Measurements from ENCODE around the gene REV3L.
"Not testable (repeated sequence)": the region's sequence is repeated elsewhere in the genome, so short reads cannot be mapped to it uniquely, and the experiment has no call there.

REV3L gene

DNA sequence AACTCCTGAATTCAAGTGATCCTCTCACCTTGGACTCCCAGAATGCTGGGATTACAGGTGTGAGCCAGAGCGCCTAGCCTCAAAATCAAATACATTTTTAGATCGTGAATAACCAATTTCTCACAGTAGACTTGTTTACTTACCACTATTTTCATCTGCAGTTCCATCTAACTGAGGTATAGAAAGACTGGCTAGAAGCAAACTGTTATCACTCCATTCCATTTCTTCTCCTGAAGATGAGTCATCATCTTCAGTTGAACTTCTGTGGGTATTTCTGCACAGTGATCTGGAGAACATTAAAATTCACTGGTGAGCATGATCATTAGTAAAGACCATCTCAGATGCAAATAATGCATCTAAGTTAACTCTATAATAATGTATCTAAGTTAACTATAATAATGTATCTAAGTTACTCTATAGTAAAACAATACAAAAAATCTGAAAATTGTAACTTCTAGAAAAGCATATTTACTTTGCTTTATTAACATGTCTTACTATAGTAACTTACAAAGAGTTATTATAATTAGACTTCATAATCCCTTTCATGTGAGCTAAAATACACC, 105.4 kb downstream of the REV3L start:
- no peak for DNase-seq (ENCODE audit: low read depth)

- DNase-seq (ENCODE audit: low read depth): no peak
Observed at GRCh38 chr6:111367393-111368088, 115.5 kb downstream of the REV3L start.

DNA sequence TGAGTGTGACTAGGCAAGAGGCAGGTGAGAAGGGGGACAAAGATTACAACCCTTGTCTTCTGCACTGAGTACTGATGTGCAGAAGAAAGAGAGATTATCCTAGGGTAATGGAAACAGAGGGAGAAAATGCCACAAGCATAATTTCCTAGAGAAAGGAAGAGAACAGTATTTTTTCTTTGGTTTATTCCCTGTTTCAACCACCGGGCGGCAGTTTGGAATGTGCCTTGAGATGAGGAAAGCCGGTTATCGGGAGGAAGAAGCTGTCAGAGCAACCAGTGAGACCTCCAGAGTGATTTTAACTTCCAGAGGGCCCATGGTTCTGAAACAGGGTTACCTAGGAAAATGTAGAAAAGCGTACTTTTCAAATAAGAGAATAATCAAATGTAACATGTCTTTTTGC, 121.4 kb downstream of the REV3L start:
- DNase-seq (ENCODE audit: low read depth): no peak

GRCh38 chr6:111358454-111358853, 124.6 kb downstream of the REV3L start:
- DNase-seq (ENCODE audit: low read depth): no peak

GRCh38 chr6:111357705-111358104, 125.3 kb downstream of the REV3L start:
- no peak for DNase-seq (ENCODE audit: low read depth)

GRCh38 chr6:111356551-111356950, 126.5 kb downstream of the REV3L start:
- DNase-seq (ENCODE audit: low read depth): no peak

- no peak for DNase-seq (ENCODE audit: low read depth)
Observed at GRCh38 chr6:111354758-111355555, 128.1 kb downstream of the REV3L start.

DNA sequence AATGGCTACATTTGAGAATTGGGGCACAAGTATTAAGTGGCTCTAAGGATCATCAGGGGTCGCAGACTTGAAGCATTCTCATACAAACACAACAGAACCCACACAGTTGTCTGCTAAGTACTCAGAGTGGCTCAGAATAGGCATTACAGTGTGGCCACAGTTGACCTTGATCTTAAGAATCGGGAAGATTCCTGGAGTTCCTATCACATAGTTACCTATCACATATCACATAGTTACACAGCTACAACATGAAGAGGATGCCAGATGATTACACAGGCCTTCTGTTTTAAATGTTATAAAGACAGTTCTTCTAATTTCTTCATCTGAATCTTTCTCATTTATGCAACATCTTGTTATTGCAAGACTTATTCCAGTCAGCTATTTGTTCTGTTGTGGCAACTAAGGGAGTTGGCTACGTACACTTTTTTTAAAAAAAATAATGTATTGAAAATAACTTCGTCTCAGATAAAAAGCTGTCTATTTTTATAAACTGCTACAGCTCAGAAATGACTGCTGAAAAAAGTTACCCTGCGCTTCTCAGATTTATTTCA, 129.0 kb downstream of the REV3L start:
- no peak for DNase-seq (ENCODE audit: low read depth)

DNA sequence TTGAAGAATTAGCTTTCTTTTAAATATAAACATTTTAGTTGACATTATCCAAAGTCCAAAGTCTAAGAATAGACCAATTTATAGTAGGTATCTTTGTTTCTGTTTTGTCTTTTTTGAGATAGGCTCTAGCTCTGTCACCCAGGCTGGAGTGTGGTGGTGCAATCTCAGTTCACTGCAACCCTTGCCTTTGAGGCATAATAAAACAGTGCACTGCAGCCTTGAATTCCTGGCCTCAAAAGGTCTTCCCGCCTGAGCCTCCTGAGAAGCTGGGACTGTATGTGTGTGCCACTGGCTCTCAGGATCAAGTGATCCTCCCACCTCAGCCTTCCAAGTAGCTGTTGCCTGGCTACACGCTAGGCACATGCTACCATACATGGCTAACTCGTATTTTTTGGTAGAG, 135.4 kb downstream of the REV3L start:
- no peak for DNase-seq (ENCODE audit: low read depth)

DNA sequence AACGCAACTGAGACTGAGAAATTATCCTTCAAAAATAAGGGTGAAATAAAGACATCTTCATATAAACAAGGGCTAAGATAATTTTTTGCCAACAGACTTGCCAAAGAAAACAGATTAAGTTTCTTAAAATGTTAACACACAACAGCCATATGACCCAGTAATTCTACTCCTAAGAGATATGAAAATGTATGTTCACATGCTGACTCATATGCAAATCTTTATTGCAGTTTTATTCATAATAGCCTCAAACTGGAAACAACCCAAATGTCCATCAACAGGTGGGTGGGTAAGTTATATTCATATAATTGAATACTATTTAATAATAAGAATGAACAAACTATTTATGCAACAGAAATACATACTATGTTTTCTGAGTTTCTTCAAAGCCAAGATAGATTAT, 140.1 kb downstream of the REV3L start:
- no peak for DNase-seq (ENCODE audit: low read depth)

GRCh38 chr6:111339294-111339693, 143.7 kb downstream of the REV3L start:
- no peak for DNase-seq (ENCODE audit: low read depth)

GRCh38 chr6:111338843-111339242, 144.2 kb downstream of the REV3L start:
- DNase-seq (ENCODE audit: low read depth): no peak

DNA sequence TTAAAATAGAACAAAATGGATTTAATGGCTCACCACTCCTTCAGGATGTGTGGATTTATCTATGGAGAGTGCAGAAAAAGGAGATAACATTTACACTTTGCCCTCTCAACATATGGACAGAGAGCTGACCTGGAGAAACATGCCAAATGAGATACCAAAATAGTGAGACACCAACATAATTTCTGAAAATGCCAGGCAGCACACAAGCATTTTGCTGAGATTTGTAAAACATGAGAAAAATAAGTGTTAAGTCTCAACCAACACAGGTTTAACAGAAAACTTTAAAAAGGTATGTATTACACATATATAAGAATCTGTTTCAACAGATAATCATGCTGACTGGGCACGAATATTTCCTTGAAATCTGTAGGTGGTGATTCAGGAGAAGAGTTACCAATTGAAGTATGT, 145.2 kb downstream of the REV3L start:
- no peak for DNase-seq (ENCODE audit: low read depth)

DNA sequence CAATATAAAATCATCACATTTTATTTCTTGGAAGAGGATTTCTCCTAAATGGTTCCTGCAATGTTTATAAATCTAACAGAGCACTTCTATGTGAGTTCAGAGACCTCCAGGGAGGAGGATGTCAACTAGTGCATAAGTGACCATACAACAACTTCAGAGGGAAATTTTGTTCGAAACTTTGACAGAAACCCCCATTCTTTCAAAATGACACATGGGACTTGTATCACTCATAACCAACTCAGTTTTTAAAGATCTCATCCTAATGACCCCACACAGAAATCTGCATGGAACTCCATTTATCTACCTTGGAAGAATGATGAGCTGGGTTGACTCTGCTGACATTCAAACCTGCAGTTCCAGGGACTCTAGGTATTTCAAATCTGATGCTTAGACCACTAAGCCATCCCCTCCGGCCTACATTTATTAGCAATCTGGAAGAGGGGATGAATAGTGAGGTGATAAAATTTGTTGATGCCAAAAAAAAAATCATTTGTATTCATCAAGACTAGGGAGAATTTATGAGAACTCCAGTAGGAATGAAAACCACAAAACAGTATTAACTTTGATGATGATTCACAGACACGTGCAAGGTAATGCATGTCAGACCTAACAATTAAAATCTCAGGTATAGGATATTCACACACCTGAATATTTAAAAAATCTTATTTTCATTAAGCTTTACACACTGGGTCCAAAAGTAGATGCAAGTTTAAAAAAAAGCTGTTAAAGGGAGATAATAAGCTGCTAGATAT, 153.0 kb downstream of the REV3L start:
- DNase-seq (ENCODE audit: low read depth): no peak

DNA sequence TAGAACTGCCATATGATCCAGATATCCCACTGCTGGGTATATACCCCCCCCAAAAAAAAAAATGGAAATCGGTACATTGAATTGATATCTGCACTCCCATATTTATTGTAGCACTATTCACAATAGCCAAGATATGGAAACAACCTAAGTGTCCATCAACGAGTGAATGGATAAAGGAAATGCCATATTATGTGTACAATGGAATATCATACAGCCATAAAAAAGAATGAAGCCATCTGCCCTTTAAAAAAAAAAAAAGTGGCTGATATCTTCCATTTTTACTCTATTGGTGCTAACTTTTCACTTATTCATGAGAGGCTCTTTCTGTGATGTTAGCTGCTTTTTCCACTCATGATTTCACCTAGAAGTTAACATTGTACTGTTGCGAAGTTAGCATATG, 156.5 kb downstream of the REV3L start:
- DNase-seq (ENCODE audit: low read depth): no peak

DNA sequence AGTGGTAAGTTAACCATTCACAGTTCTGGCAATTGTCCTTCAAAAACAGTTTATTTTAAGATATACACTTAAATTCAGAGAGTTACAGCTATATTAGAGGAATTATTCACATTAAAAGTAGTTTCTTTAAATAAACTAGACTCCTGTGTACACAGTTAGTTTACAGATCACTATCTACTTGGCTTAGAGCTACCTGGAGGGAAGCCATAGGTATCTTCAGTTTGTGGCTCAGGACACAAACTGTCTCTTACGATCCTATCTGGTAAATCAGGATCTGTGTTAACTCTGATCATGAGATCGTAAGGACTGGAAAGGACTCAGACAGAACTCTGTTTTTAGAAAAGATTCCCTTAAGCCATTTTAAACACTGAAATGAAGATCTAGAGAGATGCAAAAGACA, 160.9 kb downstream of the REV3L start:
- DNase-seq (ENCODE audit: low read depth): no peak

GRCh38 chr6:111307950-111308349, 175.1 kb downstream of the REV3L start:
- DNase-seq (ENCODE audit: low read depth): not testable (repeated sequence)

DNA sequence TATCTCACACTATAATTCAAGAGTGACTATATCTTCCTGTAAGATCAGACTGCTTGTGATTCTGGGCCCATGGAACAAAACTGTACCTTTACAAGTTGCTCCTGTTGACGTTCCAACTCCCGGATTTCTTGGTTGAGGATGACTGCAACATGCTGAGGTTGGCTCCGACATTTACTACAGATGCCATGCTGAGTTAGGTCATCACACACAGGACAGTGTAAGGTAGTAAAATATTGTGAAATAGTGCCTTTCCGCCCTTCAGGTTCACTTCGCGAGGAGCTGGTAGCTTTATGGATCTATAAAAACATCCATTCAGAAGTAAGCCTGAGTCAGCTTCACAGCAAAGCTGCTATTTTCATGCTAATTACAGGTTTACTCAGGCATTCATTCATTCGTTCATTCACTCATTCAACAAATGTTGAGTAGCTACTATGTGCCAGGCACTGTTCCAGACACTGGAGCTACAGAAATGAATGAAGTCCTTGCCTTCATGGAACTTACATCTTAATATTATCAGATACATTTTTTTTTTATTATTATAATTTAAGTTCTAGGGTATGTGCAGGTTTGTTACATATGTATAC, 175.7 kb downstream of the REV3L start:
- no peak for DNase-seq (ENCODE audit: low read depth)

- DNase-seq (ENCODE audit: low read depth): no peak
Observed at GRCh38 chr6:111306104-111306888, 176.7 kb downstream of the REV3L start.

GRCh38 chr6:111301946-111302345, 181.1 kb downstream of the REV3L start:
- no peak for DNase-seq (ENCODE audit: low read depth)
